Neural cell (in vitro differentiated cells): ENCODE measurements around the gene FAM168A. TPM values are rescaled to one million over a fixed set of nuclear protein-coding genes. Genes with fewer than 3 reads are reported as not detected.
A peak's percentile ranks its signal among the peaks of the same experiment; 100 is the strongest.

Experiments used
- H2AFZ ChIP-seq: fragments of 200-600, 300-800 bp; sonication (generic), shearing (Covaris generic); 2 replicates; pipeline ENCODE4 v1.6.0; 2014; ENCODE audit warnings: low read depth, mild to moderate bottlenecking, antibody characterized with exemption, low read length, moderate library complexity
- H3F3A ChIP-seq: fragments of 200-600 bp; shearing (Covaris generic); 2 replicates; pipeline ENCODE4 v1.6.1; 2016; ENCODE audit warnings: mild to moderate bottlenecking, moderate library complexity, mixed read lengths, antibody characterized with exemption, low read length; ENCODE audit not compliant: insufficient read depth, poor library complexity, severe bottlenecking
- H3K27ac ChIP-seq: fragments of 200-600, 300-800 bp; sonication (generic), shearing (Covaris generic); 2 replicates; pipeline ENCODE4 v1.5.1; 2014; ENCODE audit warnings: mild to moderate bottlenecking, low read length, moderate library complexity
- H3K27me3 ChIP-seq: fragments of 300-800, 200-600 bp; sonication (generic), shearing (Covaris generic); 2 replicates; pipeline ENCODE4 v1.6.0; 2014; ENCODE audit warnings: mild to moderate bottlenecking, low read depth, low read length, moderate library complexity; ENCODE audit not compliant: insufficient read depth
- H3K36me3 ChIP-seq: fragments of 300-800, 200-600 bp; sonication (generic), shearing (Covaris generic); 2 replicates; pipeline ENCODE4 v1.5.1; 2014; ENCODE audit warnings: mild to moderate bottlenecking, antibody characterized with exemption, low read length, moderate library complexity; ENCODE audit not compliant: insufficient read depth
- H3K4me2 ChIP-seq: fragments of 300-800, 200-600 bp; sonication (generic), shearing (Covaris generic); 2 replicates; pipeline ENCODE4 v1.6.0; 2014; ENCODE audit warnings: mild to moderate bottlenecking, low read length
- H3K4me3 ChIP-seq: fragments of 300-800, 200-600 bp; sonication (generic), shearing (Covaris generic); 2 replicates; pipeline ENCODE4 v1.5.1; 2014; ENCODE audit warnings: mild to moderate bottlenecking, low read length, moderate library complexity
- H3K79me2 ChIP-seq: fragments of 200-600 bp; shearing (Covaris generic); replicated peaks from 2 replicates; pipeline ENCODE4 v1.6.0; 2014; ENCODE audit warnings: mild to moderate bottlenecking, low read length, moderate library complexity; ENCODE audit not compliant: insufficient read depth
- H3K9ac ChIP-seq: fragments of 300-800, 200-600 bp; sonication (generic), shearing (Covaris generic); 2 replicates; pipeline ENCODE4 v1.6.1; 2016; ENCODE audit warnings: mild to moderate bottlenecking, low read length, mixed read lengths
- H3K9me2 ChIP-seq: fragments of 200-600 bp; shearing (Covaris generic); 2 replicates; pipeline ENCODE4 v1.6.1; 2016; ENCODE audit warnings: mild to moderate bottlenecking, low read length, mixed read lengths; ENCODE audit not compliant: insufficient read depth
- H3K9me3 ChIP-seq: fragments of 200-600, 300-800 bp; sonication (generic), shearing (Covaris generic); 2 replicates; pipeline ENCODE4 v1.6.1; 2016; ENCODE audit warnings: mild to moderate bottlenecking, mixed run types, low read length, moderate library complexity, mixed read lengths
- H4K20me1 ChIP-seq: fragments of 200-600 bp; shearing (Covaris generic); 2 replicates; pipeline ENCODE4 v1.6.1; 2016; ENCODE audit warnings: mild to moderate bottlenecking, mixed run types; ENCODE audit not compliant: insufficient read depth
- CTCF ChIP-seq: fragments of 450-650 bp; IDR thresholded peaks from 2 replicates; pipeline ENCODE4 v1.5.1; 2014; ENCODE audit warnings: antibody characterized with exemption, mild to moderate bottlenecking, moderate library complexity; ENCODE audit not compliant: poor library complexity, severe bottlenecking
- EP300 ChIP-seq: fragments of 450-650 bp; conservative IDR thresholded peaks from 2 replicates; pipeline ENCODE4 v1.6.1; 2014; ENCODE audit warnings: antibody characterized with exemption, mild to moderate bottlenecking, moderate library complexity; ENCODE audit not compliant: poor library complexity, severe bottlenecking
- EZH2 ChIP-seq: fragments of 200-600, 300-800 bp; shearing (Covaris generic), sonication (generic); IDR thresholded peaks from 2 replicates; pipeline ENCODE4 v1.6.1; 2014; ENCODE audit warnings: antibody characterized with exemption, low read length, borderline replicate concordance, mild to moderate bottlenecking; ENCODE audit not compliant: insufficient read depth, poor library complexity, severe bottlenecking
- MXI1 ChIP-seq: fragments of 450-650 bp; conservative IDR thresholded peaks from 2 replicates; pipeline ENCODE4 v1.6.1; 2014; ENCODE audit warnings: antibody characterized with exemption, mild to moderate bottlenecking; ENCODE audit not compliant: poor library complexity, severe bottlenecking
- POLR2AphosphoS5 ChIP-seq: IDR thresholded peaks from 2 replicates; pipeline ENCODE4 v1.6.1; 2012
- RAD21 ChIP-seq: fragments of 450-650 bp; conservative IDR thresholded peaks from 2 replicates; pipeline ENCODE4 v1.6.1; 2014; ENCODE audit warnings: antibody characterized with exemption, mild to moderate bottlenecking, moderate library complexity
- REST ChIP-seq: IDR thresholded peaks from 2 replicates; pipeline ENCODE4 v1.6.1; 2012; ENCODE audit warnings: borderline replicate concordance
- SMC3 ChIP-seq: fragments of 450-650 bp; conservative IDR thresholded peaks from 2 replicates; pipeline ENCODE4 v1.6.1; 2014; ENCODE audit warnings: antibody characterized with exemption, mild to moderate bottlenecking, moderate library complexity; ENCODE audit not compliant: poor library complexity
- TAF1 ChIP-seq: IDR thresholded peaks from 2 replicates; pipeline ENCODE4 v1.6.1; 2012; ENCODE audit warnings: low read depth
- polyA plus RNA-seq: library from polyadenylated mRNA; depleted of rRNA; stranded (reverse); fragments of >200 nt; gene quantifications from 2 replicates; pipeline ENCODE4 v1.2.3, GENCODE V29; 2014

Gene FAM168A
- polyA plus RNA-seq, 1 donor from 2014 or later, result 67.3 TPM

GRCh38 chr11:73353422-73353821, 244.5 kb downstream of the FAM168A start:
- no peak overlapping the region for H3K4me3 ChIP-seq
- H4K20me1 ChIP-seq, result no peaks in the 10 kb centered on the region
- H3K27me3 ChIP-seq, result no peaks in the 10 kb centered on the region
- H3K79me2 ChIP-seq, result no peaks in the 10 kb centered on the region
- H3K9me2 ChIP-seq, result no peaks in the 10 kb centered on the region
- H3K27ac ChIP-seq, result no peak overlapping the region
- H3K4me2 ChIP-seq, result no peak overlapping the region
- no peaks in the 10 kb centered on the region for H3F3A ChIP-seq
- TF ChIP-seq CTCF (no peak), POLR2AphosphoS5 (no peak), EZH2 (no peak), RAD21 (no peak), REST (no peak), TAF1 (no peak), SMC3 (no peak), EP300 (no peak), MXI1 (no peak)
- H3K9me3 ChIP-seq, result no peaks in the 10 kb centered on the region
- no peaks in the 10 kb centered on the region for H3K36me3 ChIP-seq
- H3K9ac ChIP-seq, result no peak overlapping the region
- no peak overlapping the region for H2AFZ ChIP-seq

GRCh38 chr11:73350908-73351636, 246.8 kb downstream of the FAM168A start:
- no peak overlapping the region for H2AFZ ChIP-seq
- no peaks in the 10 kb centered on the region for H3K79me2 ChIP-seq
- H3K27ac ChIP-seq, result no peak overlapping the region
- no peaks in the 10 kb centered on the region for H3K36me3 ChIP-seq
- H3K4me2 ChIP-seq, result no peak overlapping the region
- H4K20me1 ChIP-seq, result no peaks in the 10 kb centered on the region
- TF ChIP-seq CTCF (peak; percentile 95), SMC3 (peak; percentile 88), RAD21 (peak; percentile 84), REST (no peak)
- no peak overlapping the region for H3K4me3 ChIP-seq
- no peaks in the 10 kb centered on the region for H3K27me3 ChIP-seq
- no peaks in the 10 kb centered on the region for H3K9me2 ChIP-seq
- H3K9me3 ChIP-seq, result no peaks in the 10 kb centered on the region
- H3K9ac ChIP-seq, result no peak overlapping the region
- H3F3A ChIP-seq, result no peaks in the 10 kb centered on the region
